Esophagus muscularis mucosa (tissue), 4 donors: Measurements from ENCODE around the gene RPH3AL. TPM values are rescaled to one million over a fixed set of nuclear protein-coding genes. Genes with fewer than 3 reads are reported as not detected.
"Not testable (repeated sequence)": the region's sequence is repeated elsewhere in the genome, so short reads cannot be mapped to it uniquely, and the experiment has no call there.

ENCODE experiments used
- DNase-seq: peaks from one replicate; pipeline ENCODE4 v3.0.0-alpha.2; 2017; ENCODE audit errors: extremely low spot score
- H3K27ac ChIP-seq, 4 donors: fragments of 200-600 bp; sonication (generic); replicated peaks in 1 of 4; 1 replicate in 3 of 4; 2 replicates in 1 of 4; pipeline ENCODE4 v1.5.1; 2016 to 2019; ENCODE audit warnings: mild to moderate bottlenecking in 1 of 4
- H3K27me3 ChIP-seq, 4 donors: fragments of 200-600 bp; sonication (generic); one replicate each; pipeline versions ENCODE4 v1.5.1 to v1.6.0; 2016 to 2019
- H3K36me3 ChIP-seq, 4 donors: fragments of 200-600 bp; sonication (generic); one replicate each; pipeline ENCODE4 v1.5.1; 2016 to 2019
- H3K4me1 ChIP-seq, 4 donors: fragments of 200-600 bp; sonication (generic); one replicate each; pipeline ENCODE4 v1.5.1; 2016 to 2019
- H3K4me3 ChIP-seq, 4 donors: fragments of 200-600 bp; sonication (generic); 1 replicate in 2 of 4; 2 replicates in 2 of 4; pipeline ENCODE4 v1.5.1; 2016 to 2019; ENCODE audit warnings: mild to moderate bottlenecking in 4 of 4, moderate library complexity in 1 of 4
- H3K9me3 ChIP-seq, 4 donors: fragments of 200-600 bp; sonication (generic); 1 replicate in 3 of 4; 2 replicates in 1 of 4; pipeline ENCODE4 v1.5.1; 2016 to 2019
- EP300 ChIP-seq: sonication (generic); formaldehyde crosslinking; IDR thresholded peaks from one replicate; pipeline ENCODE4 v1.6.1; 2017; ENCODE audit warnings: antibody characterized with exemption
- POLR2A ChIP-seq: fragments of 450-650 bp; IDR thresholded peaks from one replicate; pipeline ENCODE4 v1.6.1; 2017; ENCODE audit warnings: antibody characterized with exemption, moderate library complexity, mild to moderate bottlenecking, low read depth
- POLR2AphosphoS5 ChIP-seq, 2 donors: sonication (generic); formaldehyde crosslinking; IDR thresholded peaks; one replicate each; pipeline ENCODE4 v1.6.1; 2017; ENCODE audit warnings: antibody characterized with exemption in 2 of 2
- WGBS: methylation state at CpG from one replicate; pipeline ENCODE4 v1.1.5; 2018; 5-methylcytosine and 5-hydroxymethylcytosine counted together
- intact Hi-C: fragments of 100-400 bp; cut with DNase I; formaldehyde crosslinking; loops from one replicate; pipeline ENCODE4 v1.15.1; 2023
- total RNA-seq, 4 donors: library from RNA; depleted of rRNA; stranded (reverse); fragments of >200 nt; gene quantifications; one replicate each; pipeline versions ENCODE4 v1.1.0 to v1.2.1, GENCODE V29; 2016
- TF ChIP-seq, protein P1 (sequence below), 3 experiments: fragments of 200-600 bp in 2 of 3; fragments of 450-650 bp in 1 of 3; sonication (generic) in 2 of 3; IDR thresholded peaks; one replicate each; pipeline ENCODE4 v1.5.1; 2017 to 2019; ENCODE audit warnings: antibody characterized with exemption in 3 of 3, mild to moderate bottlenecking in 2 of 3, moderate library complexity in 1 of 3

The RPH3AL gene
- total RNA-seq, 4 donors from 2014 or later, result 8.7 to 21.0 (median 14.8) TPM

- Histone ChIP-seq H3K4me3 (no peak overlapping the region), H3K9me3 (no peaks in the 10 kb centered on the region), H3K4me1 (no peaks in the 10 kb centered on the region), H3K27ac (no peak overlapping the region), H3K27me3 (peaks cover 0 to 9% (median 0%) of the 10 kb centered on the region in 4 donors), H3K36me3 (no peaks in the 10 kb centered on the region)
- TF ChIP-seq POLR2AphosphoS5 (IDR thresholded peaks at IDR 0.05) (no peak), EP300 (no peak), POLR2A (no peak)
- TF ChIP-seq, protein P1, sequence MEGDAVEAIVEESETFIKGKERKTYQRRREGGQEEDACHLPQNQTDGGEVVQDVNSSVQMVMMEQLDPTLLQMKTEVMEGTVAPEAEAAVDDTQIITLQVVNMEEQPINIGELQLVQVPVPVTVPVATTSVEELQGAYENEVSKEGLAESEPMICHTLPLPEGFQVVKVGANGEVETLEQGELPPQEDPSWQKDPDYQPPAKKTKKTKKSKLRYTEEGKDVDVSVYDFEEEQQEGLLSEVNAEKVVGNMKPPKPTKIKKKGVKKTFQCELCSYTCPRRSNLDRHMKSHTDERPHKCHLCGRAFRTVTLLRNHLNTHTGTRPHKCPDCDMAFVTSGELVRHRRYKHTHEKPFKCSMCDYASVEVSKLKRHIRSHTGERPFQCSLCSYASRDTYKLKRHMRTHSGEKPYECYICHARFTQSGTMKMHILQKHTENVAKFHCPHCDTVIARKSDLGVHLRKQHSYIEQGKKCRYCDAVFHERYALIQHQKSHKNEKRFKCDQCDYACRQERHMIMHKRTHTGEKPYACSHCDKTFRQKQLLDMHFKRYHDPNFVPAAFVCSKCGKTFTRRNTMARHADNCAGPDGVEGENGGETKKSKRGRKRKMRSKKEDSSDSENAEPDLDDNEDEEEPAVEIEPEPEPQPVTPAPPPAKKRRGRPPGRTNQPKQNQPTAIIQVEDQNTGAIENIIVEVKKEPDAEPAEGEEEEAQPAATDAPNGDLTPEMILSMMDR (IDR thresholded peaks at IDR 0.05), result no peak
- 87% methylated on average over 23 of the region's 28 CpGs for WGBS
- no peak for DNase-seq
- intact Hi-C loops, result no loop called here
These were observed 78.4 kb downstream of the RPH3AL start for GRCh38 chr17:273981-274832.

GRCh38 chr17:272856-273255, 79.8 kb downstream of the RPH3AL start:
- 82% methylated on average over 25 of the region's 26 CpGs for WGBS
- H3K4me1 ChIP-seq, H3K27me3 ChIP-seq, H3K36me3 ChIP-seq, H3K27ac ChIP-seq, DNase-seq, H3K4me3 ChIP-seq, intact Hi-C loops, H3K9me3 ChIP-seq: not testable (repeated sequence)

DNA sequence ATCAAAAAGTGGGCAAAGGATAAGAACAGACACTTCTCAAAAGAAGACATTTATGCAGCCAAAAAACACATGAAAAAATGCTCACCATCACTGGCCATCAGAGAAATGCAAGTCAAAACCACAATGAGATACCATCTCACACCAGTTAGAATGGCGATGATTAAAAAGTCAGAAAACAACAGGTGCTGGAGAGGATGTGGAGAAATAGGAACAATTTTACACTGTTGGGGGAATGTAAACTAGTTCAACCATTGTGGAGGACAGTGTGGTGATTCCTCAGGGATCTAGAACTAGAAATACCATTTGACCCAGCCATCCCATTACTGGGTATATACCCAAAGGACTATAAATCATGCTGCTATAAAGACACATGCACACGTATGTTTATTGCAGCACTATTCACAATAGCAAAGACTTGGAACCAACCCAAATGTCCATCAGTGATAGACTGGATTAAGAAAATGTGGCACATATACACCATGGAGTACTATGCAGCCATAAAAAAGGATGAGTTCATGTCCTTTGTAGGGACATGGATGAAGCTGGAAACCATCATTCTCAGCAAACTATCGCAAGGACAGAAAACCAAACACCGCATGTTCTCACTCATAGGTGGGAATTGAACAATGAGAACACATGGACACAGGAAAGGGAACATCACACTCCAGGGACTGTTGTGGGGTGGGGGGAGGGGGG, 80.5 kb downstream of the RPH3AL start:
- DNase-seq, intact Hi-C loops, H3K4me1 ChIP-seq, H3K36me3 ChIP-seq, H3K4me3 ChIP-seq, H3K27ac ChIP-seq, H3K9me3 ChIP-seq, H3K27me3 ChIP-seq: not testable (repeated sequence)
- 93% methylated on average over 3 of the region's 4 CpGs for WGBS

- 82% methylated on average over 17 of the region's 27 CpGs for WGBS
- DNase-seq, result no peak
- peaks cover 13 to 22% (median 16%) of the 10 kb centered on the region in 4 donors for H3K4me1 ChIP-seq
- peaks cover 0 to 9% (median 0%) of the 10 kb centered on the region in 4 donors for H3K27me3 ChIP-seq
- no peak overlapping the region for H3K27ac ChIP-seq
- TF ChIP-seq POLR2A (no peak), POLR2AphosphoS5 (IDR thresholded peaks at IDR 0.05) (no peak), EP300 (no peak)
- TF ChIP-seq, protein P1 (IDR thresholded peaks at IDR 0.05), result no peak
- no peaks in the 10 kb centered on the region for H3K9me3 ChIP-seq
- no peak overlapping the region for H3K4me3 ChIP-seq
- intact Hi-C loops, result no loop called here
- H3K36me3 ChIP-seq, result no peaks in the 10 kb centered on the region
These were observed 82.7 kb downstream of the RPH3AL start for GRCh38 chr17:269616-270514.

DNA sequence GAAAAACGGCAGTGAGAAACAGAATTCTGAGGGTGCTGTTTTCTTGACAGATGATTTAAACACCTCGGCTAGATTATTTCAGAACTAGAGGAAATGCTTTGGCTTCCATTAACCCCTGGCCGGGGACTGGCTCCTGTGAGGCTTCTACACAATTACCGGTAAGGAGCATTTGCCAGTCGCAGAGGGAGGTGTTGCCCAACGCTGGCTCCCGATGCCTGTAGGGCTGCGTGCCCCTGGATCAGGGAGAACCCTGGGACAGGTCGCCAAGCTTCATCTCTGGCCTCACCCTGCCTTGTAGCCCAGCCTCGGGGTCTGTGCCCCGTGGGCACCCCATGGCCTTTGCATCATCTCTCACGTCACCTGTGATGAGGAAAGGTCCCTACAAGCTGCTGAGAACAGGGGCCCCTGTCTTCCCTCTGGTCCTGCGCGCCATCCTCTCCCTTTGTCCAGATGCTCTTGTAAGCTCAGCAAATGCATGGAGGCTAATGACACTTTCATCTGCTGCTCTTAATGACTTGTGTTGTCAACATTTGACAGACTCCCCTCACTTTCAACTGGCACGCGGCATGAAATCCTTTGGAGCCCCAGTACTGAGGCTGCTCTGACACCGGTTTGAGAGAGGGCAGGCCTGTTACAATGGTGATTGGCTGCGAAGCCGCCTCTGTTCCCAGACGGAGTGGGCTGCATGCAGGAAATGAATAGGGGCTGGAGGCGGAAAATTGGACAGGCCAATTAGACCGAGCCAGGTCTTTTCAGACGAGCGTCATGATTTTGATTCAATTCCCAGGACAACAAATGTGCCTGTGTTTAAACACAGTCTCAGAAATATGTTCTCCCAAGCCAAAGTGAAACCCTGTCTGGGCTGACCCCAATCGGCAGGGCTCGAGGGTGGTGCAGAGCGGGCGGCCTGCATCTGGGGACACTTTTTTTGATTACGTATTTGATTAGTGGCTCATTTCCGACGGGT, 85.6 kb downstream of the RPH3AL start:
- DNase-seq, result no peak
- TF ChIP-seq POLR2AphosphoS5 (IDR thresholded peaks at IDR 0.05) (peak in 1 of 2 donors; percentile 39), POLR2A (no peak)
- peaks cover 13 to 22% (median 16%) of the 10 kb centered on the region in 4 donors for H3K4me1 ChIP-seq
- H3K4me3 ChIP-seq, result no peak overlapping the region
- H3K36me3 ChIP-seq, result peaks cover 0 to 8% (median 0%) of the 10 kb centered on the region in 4 donors
- H3K9me3 ChIP-seq, result no peaks in the 10 kb centered on the region
- 61% methylated on average over 28 of the region's 31 CpGs for WGBS
- peak overlapping the region; percentile 7 to 70 (median 58) for H3K27ac ChIP-seq
- H3K27me3 ChIP-seq, result peaks cover 0 to 9% (median 0%) of the 10 kb centered on the region in 4 donors
- intact Hi-C loops, result no loop called here
